ENCODE measurements around the gene TRRAP.

DNA sequence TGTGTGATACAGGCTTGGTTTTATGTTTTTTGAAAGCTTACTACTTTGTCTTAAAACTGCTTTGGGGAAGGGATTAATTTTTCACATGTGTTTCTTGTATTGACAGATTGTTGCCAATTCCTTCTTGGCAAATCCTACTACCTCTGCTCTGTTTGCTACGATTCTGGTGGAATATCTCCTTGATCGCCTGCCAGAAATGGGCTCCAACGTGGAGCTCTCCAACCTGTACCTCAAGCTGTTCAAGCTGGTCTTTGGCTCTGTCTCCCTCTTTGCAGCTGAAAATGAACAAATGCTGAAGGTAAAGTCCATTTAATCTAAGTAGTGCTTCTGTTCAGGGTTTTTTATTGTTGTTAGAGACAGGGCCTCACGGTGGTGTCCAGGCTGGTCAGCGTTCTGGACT is 33.6 kb downstream of the TRRAP start:
- TF ChIP-seq POLR2AphosphoS5 (IDR thresholded peaks at IDR 0.05; ENCODE audit: insufficient read depth in 1 of 2, low read depth in 1 of 2) = no peak
- TF ChIP-seq POLR2A (IDR thresholded peaks at IDR 0.05) = no peak

All from vagina (tissue), 2 donors.